Heart right ventricle (tissue), 16 donors: Measurements from ENCODE around the gene NMNAT3. TPM values are rescaled to one million over a fixed set of nuclear protein-coding genes. Genes with fewer than 3 reads are reported as not detected.

Experiments
- ATAC-seq, 8 donors: fragments of 200-7000 bp; cut with Tn5 transposase; one replicate each; pipeline ENCODE4 v1.9.1; 2020; ENCODE audit warnings: mild to moderate bottlenecking in 8 of 8, moderate library complexity in 8 of 8, moderate number of reproducible peaks in 1 of 8
- DNase-seq, 2 donors: peaks; one replicate each; pipeline ENCODE4 v3.0.0-alpha.2; 2020
- H3K27ac ChIP-seq, 10 donors: fragments of 200-600 bp; sonication (generic) in 2 of 10; one replicate each; pipeline versions ENCODE4 v1.5.0 to v1.8.0; 2020 to 2022; ENCODE audit warnings: mild to moderate bottlenecking in 3 of 10
- H3K27me3 ChIP-seq, 7 donors: fragments of 200-600 bp; one replicate each; pipeline ENCODE4 v1.8.0; 2021 to 2022; ENCODE audit warnings: mild to moderate bottlenecking in 2 of 7
- H3K36me3 ChIP-seq, 9 donors: fragments of 200-600 bp; sonication (generic) in 1 of 9; one replicate each; pipeline versions ENCODE4 v1.5.0 to v1.8.0; 2020 to 2022; ENCODE audit warnings: mild to moderate bottlenecking in 2 of 9
- H3K4me1 ChIP-seq, 9 donors: fragments of 200-600 bp; sonication (generic) in 1 of 9; one replicate each; pipeline versions ENCODE4 v1.5.0 to v1.8.0; 2020 to 2022; ENCODE audit warnings: mild to moderate bottlenecking in 4 of 9
- H3K4me3 ChIP-seq, 10 donors: fragments of 200-600 bp; sonication (generic) in 2 of 10; one replicate each; pipeline versions ENCODE4 v1.5.0 to v1.8.0; 2020 to 2022; ENCODE audit warnings: mild to moderate bottlenecking in 7 of 10, moderate library complexity in 2 of 10
- H3K9me3 ChIP-seq, 11 donors: fragments of 200-600 bp in 10 of 11; sonication (generic) in 2 of 11; one replicate each; pipeline versions ENCODE4 v1.5.0 to v1.8.0; 2013 to 2022; ENCODE audit warnings: mild to moderate bottlenecking in 2 of 11, control low read depth in 1 of 11, moderate library complexity in 1 of 11
- CTCF ChIP-seq, 9 donors: fragments of 200-600 bp; sonication (generic) in 2 of 9; IDR thresholded peaks; one replicate each; pipeline versions ENCODE4 v1.5.0 to v1.8.0; 2021 to 2022; ENCODE audit warnings: antibody characterized with exemption in 9 of 9, mild to moderate bottlenecking in 5 of 9, moderate library complexity in 1 of 9
- WGBS, 2 donors: extraction: QIAGEN DNeasy Blood & Tissue Kit; methylation state at CpG; one replicate each; pipeline ENCODE4 v1.1.7; 2013; ENCODE audit warnings: inconsistent platforms in 1 of 2; 5-methylcytosine and 5-hydroxymethylcytosine counted together
- intact Hi-C, 10 donors: fragments of 100-400 bp; cut with DNase I; formaldehyde crosslinking; loops; one replicate each; pipeline versions ENCODE4 v1.11.1 to v1.14.2; 2022
- polyA plus RNA-seq, 2 donors: library from polyadenylated mRNA; stranded (reverse); fragments of 200-250 nt; gene quantifications; one replicate each; pipeline ENCODE4 v1.2.3, GENCODE V29; 2013
- total RNA-seq, 10 donors: library from RNA; stranded (reverse); fragmentation: NEBNext Ultra II Directional in 3 of 10; extraction: Animal tissue kit (Norgen Biotek cat#: 25700) in 3 of 10; gene quantifications; one replicate each; pipeline versions ENCODE4 v1.2.1 to v1.2.4, GENCODE V29; 2021 to 2023
- donor health status: Arrhythmogenic right ventricular cardiomyopathy.
- donor health status: ischemic (EF 13 %, LVEDD 7.1; RV severe dilation, severe dysfunction).
- donor health status: healthy with polysubstance abuse.
- donor health status: DM: no; HTN: yes; CAD: no.
- donor health status: DM: no; HTN: no; CAD: no.
- donor health status: ischemic (EF 25% LVEDD 6.9; RV normal size, moderate dysfunction).
- donor health status: ischemic (EF 25% LVEDD 5.7; RV mildly dilated, moderate dysfunction).
- donor health status: healthy.
- donor health status: DM: yes; HTN: yes; CAD: no.
- donor health status: Ischemic cardiomyopathy.
- donor health status: ischemic (EF 35%, LVEDD 5.7; RV mildly dilated, moderate dysfunction).
- donor health status: nonischemic (EF 11% LVEDD 7.7; RV severe dilation, severe dysfunction).
- donor health status: DM: yes; HTN: yes; CAD: no.
- donor health status: PGD.
- donor health status: ischemic (EF 29% LVEDD 5.4; RV normal size, mild dysfunction).
- donor health status: nonischemic (EF 23%, LVEDD 6.1; RV moderate dilation, normal function).

The NMNAT3 gene
- total and polyA plus RNA-seq, 12 donors = 6.2 to 15.3 (median 12.7) TPM

- DNase-seq (no peak), ATAC-seq (no peak)
- WGBS, 2 donors = 86 to 89% methylated on average over 5 of the region's 5 CpGs
- TF ChIP-seq CTCF (IDR thresholded peaks at IDR 0.05) = no peak
- Histone ChIP-seq H3K9me3 (no peaks in the 10 kb centered on the region), H3K27ac (peak overlapping the region in 5 of 10 donors; percentile 70 to 89 (median 78)), H3K36me3 (no peaks in the 10 kb centered on the region), H3K27me3 (peaks cover 0 to 37% (median 0%) of the 10 kb centered on the region in 7 donors), H3K4me3 (peak overlapping the region in 1 of 10 donors; percentile 60), H3K4me1 (peaks cover 12 to 82% (median 55%) of the 10 kb centered on the region in 9 donors)
- intact Hi-C loops = no loop called here
These were observed 139.8 kb downstream of the NMNAT3 start for GRCh38 chr3:139537795-139538621.

GRCh38 chr3:139537361-139537760 lies 140.4 kb downstream of the NMNAT3 start:
- no peak overlapping the region for H3K4me3 ChIP-seq
- no peak for DNase-seq
- intact Hi-C loops = no loop called here
- TF ChIP-seq CTCF (IDR thresholded peaks at IDR 0.05) = no peak
- ATAC-seq = no peak
- H3K27me3 ChIP-seq = peaks cover 0 to 37% (median 0%) of the 10 kb centered on the region in 7 donors
- H3K36me3 ChIP-seq = no peaks in the 10 kb centered on the region
- H3K9me3 ChIP-seq = no peaks in the 10 kb centered on the region
- peaks cover 12 to 89% (median 57%) of the 10 kb centered on the region in 9 donors for H3K4me1 ChIP-seq
- H3K27ac ChIP-seq = peak overlapping the region in 4 of 10 donors; percentile 26 to 89 (median 78)

- H3K9me3 ChIP-seq = no peaks in the 10 kb centered on the region
- peak overlapping the region; percentile 53 to 89 (median 76) for H3K27ac ChIP-seq
- no peak overlapping the region for H3K4me3 ChIP-seq
- peaks cover 12 to 85% (median 50%) of the 10 kb centered on the region in 9 donors for H3K4me1 ChIP-seq
- no peak for TF ChIP-seq CTCF (IDR thresholded peaks at IDR 0.05)
- peak; percentile 72 to 78 for DNase-seq
- H3K27me3 ChIP-seq = peaks cover 0 to 31% (median 0%) of the 10 kb centered on the region in 7 donors
- intact Hi-C loops = no loop called here
- peak; percentile 73 to 90 (median 84) for ATAC-seq
- H3K36me3 ChIP-seq = no peaks in the 10 kb centered on the region
- 44 to 53% methylated on average over 12 of the region's 12 CpGs for WGBS, 2 donors
These were observed 142.5 kb downstream of the NMNAT3 start for GRCh38 chr3:139534992-139535879.

GRCh38 chr3:139534455-139534812 lies 143.3 kb downstream of the NMNAT3 start:
- ATAC-seq = peak in 4 of 8 donors; percentile 10 to 33 (median 19)
- no peak for DNase-seq
- intact Hi-C loops = no loop called here
- Histone ChIP-seq H3K27ac (peak overlapping the region; percentile 7 to 89 (median 70)), H3K4me3 (no peak overlapping the region), H3K27me3 (peaks cover 0 to 23% (median 0%) of the 10 kb centered on the region in 7 donors), H3K9me3 (no peaks in the 10 kb centered on the region), H3K4me1 (peaks cover 12 to 78% (median 46%) of the 10 kb centered on the region in 9 donors), H3K36me3 (no peaks in the 10 kb centered on the region)
- WGBS, 2 donors = 75 to 86% methylated on average over 1 of the region's 1 CpG
- no peak for TF ChIP-seq CTCF (IDR thresholded peaks at IDR 0.05)
